ENCODE data around the gene TRIP10.

- TF ChIP-seq CTCF (IDR thresholded peaks at IDR 0.05; ENCODE audit: low read length) = peak; percentile 40
- TF ChIP-seq EZH2 (optimal IDR thresholded peaks at IDR 0.05; ENCODE audit: low read depth, low read length) = no peak
Observed at GRCh38 chr19:6769006-6769619, 29.6 kb downstream of the TRIP10 start.

Data from MM.1S (cell line).